Neural progenitor cell (in vitro differentiated cells): ENCODE measurements around the gene MAGI2.

Source experiments
- CTCF ChIP-seq: fragments of 200-600 bp; sonication (generic); IDR thresholded peaks from 2 replicates; pipeline ENCODE4 v1.5.1; 2017; ENCODE audit warnings: antibody characterized with exemption, mild to moderate bottlenecking
- EZH2 ChIP-seq: fragments of 200-600 bp; sonication (generic); IDR thresholded peaks from 2 replicates; pipeline ENCODE4 v1.6.1; 2017; ENCODE audit warnings: antibody characterized with exemption, mild to moderate bottlenecking, moderate library complexity
- EZH2phosphoT487 ChIP-seq: fragments of 200-600 bp; sonication (generic); IDR thresholded peaks from 2 replicates; pipeline ENCODE4 v1.6.1; 2017; ENCODE audit warnings: antibody characterized with exemption

- TF ChIP-seq CTCF (no peak), EZH2 (no peak), EZH2phosphoT487 (no peak)
These were observed 1440.1 kb downstream of the MAGI2 start for GRCh38 chr7:78013386-78013785.
